Fibroblast of lung (primary cell): ENCODE data around the gene CYP2C19. TPM values are rescaled to one million over a fixed set of nuclear protein-coding genes. Genes with fewer than 3 reads are reported as not detected.

ENCODE experiments used
- DNase-seq, 2 donors: peaks; one replicate each; pipeline versions ENCODE4 v3.0.0 to v3.0.0-alpha.2; 2010; ENCODE audit warnings: low read depth in 2 of 2
- H2AFZ ChIP-seq: 2 replicates; pipeline ENCODE4 v1.5.1; 2012; ENCODE audit warnings: low read length, control low read depth, inconsistent platforms
- H3K27ac ChIP-seq: 2 replicates; pipeline ENCODE4 v1.5.1; 2011; ENCODE audit warnings: low read length, control low read depth; ENCODE audit not compliant: insufficient read depth
- H3K27me3 ChIP-seq: 2 replicates; pipeline ENCODE4 v1.5.1; 2011; ENCODE audit warnings: mild to moderate bottlenecking, low read length; ENCODE audit not compliant: control insufficient read depth, insufficient read depth
- H3K36me3 ChIP-seq: 2 replicates; pipeline ENCODE4 v1.5.1; 2011; ENCODE audit warnings: low read length; ENCODE audit not compliant: control insufficient read depth, insufficient read depth
- H3K4me1 ChIP-seq: 2 replicates; pipeline ENCODE4 v1.5.1; 2011; ENCODE audit warnings: low read length; ENCODE audit not compliant: control insufficient read depth, insufficient read depth; ENCODE audit errors: extremely low read depth
- H3K4me2 ChIP-seq: 2 replicates; pipeline ENCODE4 v1.5.1; 2011; ENCODE audit warnings: low read length, control low read depth; ENCODE audit not compliant: insufficient read depth; ENCODE audit errors: extremely low read depth
- H3K4me3 ChIP-seq, 4 experiments: fragments of 200-600 bp in 1 of 4; sonication (generic) in 1 of 4; replicated peaks in 1 of 4; 2 replicates each; pipeline ENCODE4 v1.5.1; 2011 to 2016; ENCODE audit warnings: low read length in 4 of 4, low read depth in 3 of 4, mild to moderate bottlenecking in 3 of 4, control low read depth in 2 of 4, inconsistent platforms in 1 of 4, mixed read lengths in 1 of 4; ENCODE audit not compliant: insufficient read depth in 1 of 4; ENCODE audit errors: control extremely low read depth in 1 of 4
- H3K79me2 ChIP-seq: 2 replicates; pipeline ENCODE4 v1.5.1; 2012; ENCODE audit warnings: mild to moderate bottlenecking, low read length, inconsistent platforms; ENCODE audit not compliant: control insufficient read depth, insufficient read depth
- H3K9ac ChIP-seq: 2 replicates; pipeline ENCODE4 v1.5.1; 2011; ENCODE audit warnings: mild to moderate bottlenecking, low read length, control low read depth; ENCODE audit not compliant: insufficient read depth
- H3K9me3 ChIP-seq: 2 replicates; pipeline ENCODE4 v1.5.1; 2012; ENCODE audit warnings: low read depth, low read length; ENCODE audit not compliant: control insufficient read depth, insufficient read depth
- H4K20me1 ChIP-seq: 2 replicates; pipeline ENCODE4 v1.5.1; 2011; ENCODE audit warnings: low read length; ENCODE audit not compliant: control insufficient read depth, insufficient read depth; ENCODE audit errors: extremely low read depth
- EZH2 ChIP-seq: IDR thresholded peaks from 2 replicates; pipeline ENCODE4 v1.5.1; 2012; ENCODE audit warnings: low read length, control low read depth, mild to moderate bottlenecking; ENCODE audit errors: missing control alignments
- polyA minus RNA-seq: library from RNA; depleted of rRNA, polyadenylated mRNA; stranded (reverse); fragments of >200 nt; gene quantifications from 2 replicates; pipeline ENCODE4 v1.2.3, GENCODE V29; 2011; ENCODE audit warnings: low replicate concordance
- polyA plus RNA-seq, 2 donors: library from polyadenylated mRNA; depleted of rRNA in 1 of 2; stranded (reverse) in 1 of 2; unstranded in 1 of 2; fragments of >200 nt; gene quantifications; 2 replicates each; pipeline ENCODE4 v1.2.1, GENCODE V29; 2011 to 2012; ENCODE audit warnings: missing spikeins in 1 of 2
- total RNA-seq: library from RNA; depleted of rRNA; stranded (reverse); fragments of >200 nt; gene quantifications from 2 replicates; pipeline ENCODE4 v1.2.1, GENCODE V29; 2014
- TF ChIP-seq, protein P1 (sequence below), 2 donors: IDR thresholded peaks in 1 of 2; conservative IDR thresholded peaks in 1 of 2; 1 replicate in 1 of 2; 2 replicates in 1 of 2; pipeline ENCODE4 v1.5.1; 2011 to 2012; ENCODE audit warnings: low read length in 2 of 2, control low read depth in 1 of 2, inconsistent platforms in 1 of 2, low read depth in 1 of 2, mild to moderate bottlenecking in 1 of 2

Gene CYP2C19
- total RNA-seq (not detected in 2 replicates), polyA plus RNA-seq (not detected in 2 replicates), polyA minus RNA-seq (not detected in 2 replicates)
- polyA plus RNA-seq (2012), result not detected in 2 replicates

DNA sequence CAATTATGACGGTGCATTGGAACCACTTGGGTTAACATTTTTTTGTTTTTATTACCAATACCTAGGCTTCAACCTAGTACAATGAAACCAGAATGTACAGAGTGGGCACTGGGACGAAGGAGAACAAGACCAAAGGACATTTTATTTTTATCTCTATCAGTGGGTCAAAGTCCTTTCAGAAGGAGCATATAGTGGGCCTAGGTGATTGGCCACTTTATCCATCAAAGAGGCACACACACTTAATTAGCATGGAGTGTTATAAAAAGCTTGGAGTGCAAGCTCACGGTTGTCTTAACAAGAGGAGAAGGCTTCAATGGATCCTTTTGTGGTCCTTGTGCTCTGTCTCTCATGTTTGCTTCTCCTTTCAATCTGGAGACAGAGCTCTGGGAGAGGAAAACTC is at the start of gene CYP2C19:
CYP2C19 (plus strand) TSS at position 289 of the 400 bp plus-strand sequence; CDS start at position 314, 25 bp downstream.
- no peaks in the 10 kb centered on the region for H3K27me3 ChIP-seq
- H3K27ac ChIP-seq, result no peak within 1 kb of the TSS
- H3K4me2 ChIP-seq, result no peak within 1 kb of the TSS
- no peaks in the 10 kb centered on the region for H4K20me1 ChIP-seq
- H2AFZ ChIP-seq, result no peak within 1 kb of the TSS
- no peaks in the 10 kb centered on the region for H3K4me1 ChIP-seq
- H3K79me2 ChIP-seq, result no peaks in the 10 kb centered on the region
- no peak within 1 kb of the TSS for H3K9ac ChIP-seq
- H3K4me3 ChIP-seq, result no peak within 1 kb of the TSS
- no peaks in the 10 kb centered on the region for H3K36me3 ChIP-seq
- no peak for DNase-seq
- TF ChIP-seq, protein P1, sequence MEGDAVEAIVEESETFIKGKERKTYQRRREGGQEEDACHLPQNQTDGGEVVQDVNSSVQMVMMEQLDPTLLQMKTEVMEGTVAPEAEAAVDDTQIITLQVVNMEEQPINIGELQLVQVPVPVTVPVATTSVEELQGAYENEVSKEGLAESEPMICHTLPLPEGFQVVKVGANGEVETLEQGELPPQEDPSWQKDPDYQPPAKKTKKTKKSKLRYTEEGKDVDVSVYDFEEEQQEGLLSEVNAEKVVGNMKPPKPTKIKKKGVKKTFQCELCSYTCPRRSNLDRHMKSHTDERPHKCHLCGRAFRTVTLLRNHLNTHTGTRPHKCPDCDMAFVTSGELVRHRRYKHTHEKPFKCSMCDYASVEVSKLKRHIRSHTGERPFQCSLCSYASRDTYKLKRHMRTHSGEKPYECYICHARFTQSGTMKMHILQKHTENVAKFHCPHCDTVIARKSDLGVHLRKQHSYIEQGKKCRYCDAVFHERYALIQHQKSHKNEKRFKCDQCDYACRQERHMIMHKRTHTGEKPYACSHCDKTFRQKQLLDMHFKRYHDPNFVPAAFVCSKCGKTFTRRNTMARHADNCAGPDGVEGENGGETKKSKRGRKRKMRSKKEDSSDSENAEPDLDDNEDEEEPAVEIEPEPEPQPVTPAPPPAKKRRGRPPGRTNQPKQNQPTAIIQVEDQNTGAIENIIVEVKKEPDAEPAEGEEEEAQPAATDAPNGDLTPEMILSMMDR (conservative IDR thresholded peaks at IDR 0.05 in 1 of 2, IDR thresholded peaks at IDR 0.05 in 1 of 2; ENCODE audit: low read depth in 1 of 2, low read length in 2 of 2), result no peak
- no peak for TF ChIP-seq EZH2
- no peaks in the 10 kb centered on the region for H3K9me3 ChIP-seq

DNA sequence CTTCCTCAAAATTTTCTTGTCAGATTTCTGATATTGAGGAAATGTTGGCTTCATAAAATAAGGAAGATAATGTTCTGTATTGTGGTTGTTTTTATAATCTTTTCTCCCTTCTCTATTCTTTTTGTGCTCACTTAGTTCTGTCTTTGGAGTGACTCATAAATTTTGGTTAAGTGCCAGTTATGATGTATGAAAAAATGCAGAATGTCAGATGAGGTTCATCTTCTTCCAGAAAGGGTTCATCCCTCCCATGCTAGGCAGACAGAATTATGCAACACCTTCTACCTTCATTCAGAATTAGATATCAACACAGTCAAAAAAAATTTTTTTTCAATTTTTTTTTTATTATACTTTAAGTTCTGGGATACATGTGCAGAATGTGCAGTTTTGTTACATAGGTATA is 36.6 kb upstream of the CYP2C19 start:
- Histone ChIP-seq H3K9ac (no peak overlapping the region), H3K79me2 (no peaks in the 10 kb centered on the region), H3K9me3 (no peaks in the 10 kb centered on the region), H3K4me3 (no peak overlapping the region), H4K20me1 (no peaks in the 10 kb centered on the region), H3K27ac (no peak overlapping the region), H3K27me3 (no peaks in the 10 kb centered on the region), H3K4me1 (no peaks in the 10 kb centered on the region), H3K4me2 (no peak overlapping the region), H2AFZ (no peak overlapping the region), H3K36me3 (no peaks in the 10 kb centered on the region)
- TF ChIP-seq, protein P1 (conservative IDR thresholded peaks at IDR 0.05 in 1 of 2, IDR thresholded peaks at IDR 0.05 in 1 of 2; ENCODE audit: low read depth in 1 of 2, low read length in 2 of 2), result no peak
- TF ChIP-seq EZH2, result no peak
- DNase-seq, result no peak

DNA sequence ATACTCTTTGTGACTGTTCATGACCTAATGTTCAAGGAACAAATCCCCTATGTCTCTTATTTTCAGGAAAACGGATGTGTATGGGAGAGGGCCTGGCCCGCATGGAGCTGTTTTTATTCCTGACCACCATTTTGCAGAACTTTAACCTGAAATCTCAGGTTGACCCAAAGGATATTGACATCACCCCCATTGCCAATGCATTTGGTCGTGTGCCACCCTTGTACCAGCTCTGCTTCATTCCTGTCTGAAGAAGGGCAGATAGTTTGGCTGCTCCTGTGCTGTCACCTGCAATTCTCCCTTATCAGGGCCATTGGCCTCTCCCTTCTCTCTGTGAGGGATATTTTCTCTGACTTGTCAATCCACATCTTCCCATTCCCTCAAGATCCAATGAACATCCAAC is 27.3 kb upstream of the CYP2C19 start:
- H3K36me3 ChIP-seq, result no peaks in the 10 kb centered on the region
- TF ChIP-seq, protein P1 (conservative IDR thresholded peaks at IDR 0.05 in 1 of 2, IDR thresholded peaks at IDR 0.05 in 1 of 2; ENCODE audit: low read depth in 1 of 2, low read length in 2 of 2), result no peak
- TF ChIP-seq EZH2, result no peak

More for the DNA sequence above, 27.3 kb upstream of the CYP2C19 start:
- Histone ChIP-seq H3K9ac (no peak overlapping the region), H3K9me3 (no peaks in the 10 kb centered on the region), H4K20me1 (no peaks in the 10 kb centered on the region), H3K4me1 (no peaks in the 10 kb centered on the region), H2AFZ (no peak overlapping the region), H3K4me2 (no peak overlapping the region), H3K27ac (no peak overlapping the region), H3K79me2 (no peaks in the 10 kb centered on the region), H3K4me3 (no peak overlapping the region), H3K27me3 (no peaks in the 10 kb centered on the region)
- no peak for DNase-seq
